Vagina (tissue), 2 donors: ENCODE measurements around the gene ZNF644.

Experiments used
- POLR2A ChIP-seq, 2 donors: fragments of 450-650 bp; IDR thresholded peaks; one replicate each; pipeline ENCODE4 v1.6.1; 2017; ENCODE audit warnings: antibody characterized with exemption in 2 of 2, mild to moderate bottlenecking in 2 of 2, moderate library complexity in 2 of 2
- TF ChIP-seq, protein P1 (sequence below), 3 experiments: fragments of 450-650 bp in 2 of 3; fragments of 200-600 bp in 1 of 3; sonication (generic) in 1 of 3; IDR thresholded peaks; one replicate each; pipeline ENCODE4 v1.5.1; 2017 to 2019; ENCODE audit warnings: antibody characterized with exemption in 3 of 3, mild to moderate bottlenecking in 2 of 3, moderate library complexity in 2 of 3

- TF ChIP-seq, protein P1, sequence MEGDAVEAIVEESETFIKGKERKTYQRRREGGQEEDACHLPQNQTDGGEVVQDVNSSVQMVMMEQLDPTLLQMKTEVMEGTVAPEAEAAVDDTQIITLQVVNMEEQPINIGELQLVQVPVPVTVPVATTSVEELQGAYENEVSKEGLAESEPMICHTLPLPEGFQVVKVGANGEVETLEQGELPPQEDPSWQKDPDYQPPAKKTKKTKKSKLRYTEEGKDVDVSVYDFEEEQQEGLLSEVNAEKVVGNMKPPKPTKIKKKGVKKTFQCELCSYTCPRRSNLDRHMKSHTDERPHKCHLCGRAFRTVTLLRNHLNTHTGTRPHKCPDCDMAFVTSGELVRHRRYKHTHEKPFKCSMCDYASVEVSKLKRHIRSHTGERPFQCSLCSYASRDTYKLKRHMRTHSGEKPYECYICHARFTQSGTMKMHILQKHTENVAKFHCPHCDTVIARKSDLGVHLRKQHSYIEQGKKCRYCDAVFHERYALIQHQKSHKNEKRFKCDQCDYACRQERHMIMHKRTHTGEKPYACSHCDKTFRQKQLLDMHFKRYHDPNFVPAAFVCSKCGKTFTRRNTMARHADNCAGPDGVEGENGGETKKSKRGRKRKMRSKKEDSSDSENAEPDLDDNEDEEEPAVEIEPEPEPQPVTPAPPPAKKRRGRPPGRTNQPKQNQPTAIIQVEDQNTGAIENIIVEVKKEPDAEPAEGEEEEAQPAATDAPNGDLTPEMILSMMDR (IDR thresholded peaks at IDR 0.05), result no peak
- no peak for TF ChIP-seq POLR2A (IDR thresholded peaks at IDR 0.05)
These were observed 48.5 kb upstream of the ZNF644 start for GRCh38 chr1:91070298-91070697.
